H1 (cell line): ENCODE results near the gene TSPOAP1. TPM values are rescaled to one million over a fixed set of nuclear protein-coding genes. Genes with fewer than 3 reads are reported as not detected.

ENCODE experiments used
- BACH1 ChIP-seq: IDR thresholded peaks from 2 replicates; pipeline ENCODE4 v1.6.1; 2012; ENCODE audit warnings: low read length, improper control_type of control experiment
- EGR1 ChIP-seq: IDR thresholded peaks from 2 replicates; pipeline ENCODE4 v1.6.1; 2011; ENCODE audit warnings: low read depth, low read length, borderline replicate concordance
- GABPA ChIP-seq: IDR thresholded peaks from 2 replicates; pipeline ENCODE4 v1.6.1; 2011; ENCODE audit warnings: mild to moderate bottlenecking, low read length, moderate library complexity, borderline replicate concordance; ENCODE audit not compliant: insufficient read depth
- HDAC6 ChIP-seq: IDR thresholded peaks from one replicate; pipeline ENCODE4 v1.7.1; 2012; ENCODE audit warnings: low read depth, mild to moderate bottlenecking, inconsistent platforms, low read length, moderate library complexity
- NRF1 ChIP-seq: IDR thresholded peaks from 2 replicates; pipeline ENCODE4 v1.6.1; 2011; ENCODE audit warnings: mild to moderate bottlenecking, low read depth, low read length, improper control_type of control experiment
- POU5F1 ChIP-seq: IDR thresholded peaks from 2 replicates; pipeline ENCODE4 v1.6.1; 2011; ENCODE audit warnings: low read depth, mild to moderate bottlenecking, low read length, moderate library complexity
- TAF7 ChIP-seq: optimal IDR thresholded peaks from 2 replicates; pipeline ENCODE3; 2011; ENCODE audit warnings: low read depth, mild to moderate bottlenecking, inconsistent platforms, low read length, moderate library complexity, borderline replicate concordance
- polyA plus RNA-seq, 7 experiments: library from polyadenylated mRNA; depleted of rRNA in 3 of 7; stranded (reverse) in 5 of 7; unstranded in 2 of 7; fragments of >200 nt in 5 of 7; fragments of 200-250 nt in 2 of 7; gene quantifications; 1 replicate in 5 of 7; 2 replicates in 1 of 7; 4 replicates in 1 of 7; pipeline versions ENCODE4 v1.2.1 to v1.2.3, GENCODE V29; 2011 to 2013; ENCODE audit warnings: missing spikeins in 2 of 7, mixed read lengths in 2 of 7
- total RNA-seq: library from RNA; stranded (reverse); fragmentation: NEBNext Ultra II Directional; extraction: Animal tissue kit (Norgen Biotek cat#: 25700); gene quantifications from 2 replicates; pipeline ENCODE4 v1.2.1, GENCODE V29; 2021

The TSPOAP1 gene
- total and polyA plus RNA-seq, 2 of the 8 experiments (the other 6 are each of a cell fraction or from before 2014, with no cell fraction given): 7.6 to 9.2 TPM

- no peak for TF ChIP-seq NRF1
- no peak for TF ChIP-seq TAF7
- TF ChIP-seq HDAC6: no peak
- no peak for TF ChIP-seq GABPA
- TF ChIP-seq POU5F1: no peak
- no peak for TF ChIP-seq BACH1
- TF ChIP-seq EGR1: no peak
Observed at GRCh38 chr17:58335779-58336455, 7.3 kb upstream of the TSPOAP1 start (continued).
